Measurements from ENCODE around the gene PLET1.

DNA sequence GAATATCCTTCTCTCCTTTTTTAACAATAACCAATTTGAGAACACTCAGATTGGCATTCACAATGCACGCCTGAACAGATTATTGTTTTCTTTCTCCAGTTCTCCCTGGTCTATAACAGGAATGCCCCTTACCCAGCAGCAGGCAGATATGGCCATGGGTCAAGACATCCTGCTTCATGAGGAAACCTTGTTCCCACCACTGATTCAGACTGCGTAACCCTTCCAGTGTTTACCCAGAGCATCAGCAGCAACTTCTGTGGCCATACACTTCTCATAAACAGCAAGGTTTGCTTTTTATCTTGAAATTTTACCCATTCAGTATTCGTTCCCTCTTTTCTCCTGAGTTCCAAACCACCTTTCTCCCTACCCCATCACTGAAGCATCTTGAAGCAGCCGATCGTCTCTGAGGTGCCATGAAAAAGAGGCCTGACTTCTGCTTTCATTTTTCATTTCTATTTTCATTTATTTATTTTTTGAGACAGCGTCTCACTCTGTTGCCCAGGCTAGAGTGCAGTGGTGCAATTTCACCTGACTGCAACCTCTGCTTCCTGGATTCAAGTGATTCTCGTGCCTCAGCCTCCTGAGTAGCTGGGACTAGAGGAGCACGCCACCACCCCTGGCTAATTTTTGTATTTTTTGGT, 24.8 kb downstream of the PLET1 start:
- TF ChIP-seq POLR2A (IDR thresholded peaks at IDR 0.05; ENCODE audit: low read depth, low read length) (no peak), TAF1 (IDR thresholded peaks at IDR 0.05; ENCODE audit: borderline replicate concordance, low read depth, low read length) (no peak)

All from GM12892 (cell line).